H1 (cell line): ENCODE results near the gene TAF8. TPM values are rescaled to one million over a fixed set of nuclear protein-coding genes. Genes with fewer than 3 reads are reported as not detected.

ENCODE experiments used
- CBX8 ChIP-seq: fragments of 300-800, 300-1000 bp; sonication (generic); IDR thresholded peaks from 2 replicates; pipeline ENCODE4 v1.7.1; 2016; ENCODE audit warnings: low read depth, low read length, borderline replicate concordance
- CTCF ChIP-seq, 3 experiments: IDR thresholded peaks; 1 replicate in 2 of 3; 2 replicates in 1 of 3; pipeline versions ENCODE4 v1.5.1 to v1.6.1; 2011; ENCODE audit warnings: low read length in 3 of 3, mild to moderate bottlenecking in 3 of 3, inconsistent platforms in 2 of 3, low read depth in 1 of 3, moderate library complexity in 1 of 3; ENCODE audit not compliant: insufficient read depth in 1 of 3; ENCODE audit errors: control extremely low read depth in 1 of 3
- EP300 ChIP-seq, 2 experiments: IDR thresholded peaks; 1 replicate in 1 of 2; 2 replicates in 1 of 2; pipeline ENCODE4 v1.6.1; 2011 to 2012; ENCODE audit warnings: low read depth in 2 of 2, low read length in 2 of 2, mild to moderate bottlenecking in 2 of 2, borderline replicate concordance in 1 of 2, inconsistent platforms in 1 of 2, moderate library complexity in 1 of 2
- HDAC2 ChIP-seq, 2 experiments: fragments of 300-600 bp in 1 of 2; sonication (generic) in 1 of 2; IDR thresholded peaks; 2 replicates each; pipeline ENCODE4 v1.6.1; 2011 to 2012; ENCODE audit warnings: low read depth in 2 of 2, low read length in 2 of 2, mild to moderate bottlenecking in 2 of 2, moderate library complexity in 2 of 2, borderline replicate concordance in 1 of 2, inconsistent platforms in 1 of 2
- KDM5A ChIP-seq: fragments of 200-600 bp; IDR thresholded peaks from 2 replicates; pipeline ENCODE4 v1.7.1; 2012; ENCODE audit warnings: mild to moderate bottlenecking, low read length, inconsistent platforms, mixed read lengths
- SAP30 ChIP-seq: fragments of 300-600 bp; sonication (generic); IDR thresholded peaks from 2 replicates; pipeline ENCODE4 v1.7.1; 2012; ENCODE audit warnings: low read length, moderate library complexity, mild to moderate bottlenecking, inconsistent platforms; ENCODE audit not compliant: insufficient read depth, insufficient replicate concordance
- SRF ChIP-seq: IDR thresholded peaks from 2 replicates; pipeline ENCODE4 v1.6.1; 2011; ENCODE audit warnings: mild to moderate bottlenecking, low read depth, low read length, moderate library complexity
- polyA plus RNA-seq, 7 experiments: library from polyadenylated mRNA; depleted of rRNA in 3 of 7; stranded (reverse) in 5 of 7; unstranded in 2 of 7; fragments of >200 nt in 5 of 7; fragments of 200-250 nt in 2 of 7; gene quantifications; 1 replicate in 5 of 7; 2 replicates in 1 of 7; 4 replicates in 1 of 7; pipeline versions ENCODE4 v1.2.1 to v1.2.3, GENCODE V29; 2011 to 2013; ENCODE audit warnings: missing spikeins in 2 of 7, mixed read lengths in 2 of 7
- total RNA-seq: library from RNA; stranded (reverse); fragmentation: NEBNext Ultra II Directional; extraction: Animal tissue kit (Norgen Biotek cat#: 25700); gene quantifications from 2 replicates; pipeline ENCODE4 v1.2.1, GENCODE V29; 2021

Gene TAF8
- total and polyA plus RNA-seq, 2 of the 8 experiments (the other 6 are each of a cell fraction or from before 2014, with no cell fraction given), result 32.2 to 34.0 TPM

GRCh38 chr6:42010909-42011308 lies 39.4 kb upstream of the TAF8 start (continued):
- TF ChIP-seq CTCF (IDR thresholded peaks at IDR 0.05; ENCODE audit: control extremely low read depth in 1 of 3, insufficient read depth in 1 of 3, low read depth in 1 of 3, low read length in 3 of 3) (no peak), KDM5A (no peak), EP300 (IDR thresholded peaks at IDR 0.05; ENCODE audit: borderline replicate concordance in 1 of 2, low read depth in 2 of 2, low read length in 2 of 2) (no peak), HDAC2 (IDR thresholded peaks at IDR 0.05; ENCODE audit: borderline replicate concordance in 1 of 2, low read depth in 2 of 2, low read length in 2 of 2) (no peak), CBX8 (no peak), SAP30 (no peak), SRF (no peak)
- TF ChIP-seq, all 59 proteins: peak for 0
